Non-pigmented ciliary epithelial cell (primary cell): ENCODE data around the gene PRXL2A.
"Not testable (repeated sequence)": the region's sequence is repeated elsewhere in the genome, so short reads cannot be mapped to it uniquely, and the experiment has no call there.

ENCODE experiments used
- DNase-seq: peaks from one replicate; pipeline ENCODE4 v3.0.0-alpha.2; 2010; ENCODE audit warnings: low read depth

The PRXL2A gene, protein sequence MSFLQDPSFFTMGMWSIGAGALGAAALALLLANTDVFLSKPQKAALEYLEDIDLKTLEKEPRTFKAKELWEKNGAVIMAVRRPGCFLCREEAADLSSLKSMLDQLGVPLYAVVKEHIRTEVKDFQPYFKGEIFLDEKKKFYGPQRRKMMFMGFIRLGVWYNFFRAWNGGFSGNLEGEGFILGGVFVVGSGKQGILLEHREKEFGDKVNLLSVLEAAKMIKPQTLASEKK

GRCh38 chr10:80408242-80409101, at the start of gene PRXL2A:
PRXL2A (plus strand) TSS chr10:80408551; CDS start chr10:80420468, 11,917 bp downstream.
- no peak for DNase-seq

DNA sequence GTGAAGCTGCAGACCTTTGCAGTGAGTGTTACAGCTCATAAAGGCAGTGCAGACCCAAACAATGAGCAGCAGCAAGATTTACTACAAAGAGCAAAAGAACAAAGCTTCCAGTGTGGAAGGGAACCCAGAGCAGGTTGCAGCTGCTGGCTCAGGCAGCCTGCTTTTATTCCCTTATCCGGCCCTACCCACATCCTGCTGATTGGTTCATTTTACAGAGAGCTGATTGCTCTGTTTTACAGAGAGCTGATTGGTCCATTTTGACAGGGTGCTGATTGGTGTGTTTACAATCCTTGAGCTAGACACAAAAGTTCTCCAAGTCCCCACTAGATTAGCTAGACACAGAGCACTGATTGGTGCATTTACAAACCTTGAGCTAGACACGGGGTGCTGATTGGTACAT, 49.4 kb upstream of the PRXL2A start:
- DNase-seq, result not testable (repeated sequence)

- DNase-seq, result no peak
These were observed 48.7 kb upstream of the PRXL2A start for GRCh38 chr10:80359644-80360043.

DNA sequence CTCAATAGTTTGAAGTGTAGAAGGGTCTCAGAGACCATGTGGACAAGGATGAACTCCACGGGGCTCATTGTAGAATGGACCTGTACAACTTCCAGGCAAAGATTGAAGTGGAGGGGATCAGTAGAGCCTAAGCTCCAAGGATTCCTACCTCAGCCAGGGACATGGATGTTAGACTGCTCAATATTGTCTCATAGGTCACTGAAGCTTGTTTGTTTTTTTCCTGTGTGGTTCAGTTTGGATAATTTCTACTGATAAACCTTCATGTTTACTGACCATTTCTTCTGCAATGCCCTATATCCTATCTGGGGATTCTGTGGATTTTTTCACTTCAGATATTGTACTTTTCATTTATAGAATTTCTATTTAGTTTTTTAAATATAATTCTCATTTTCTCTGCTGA, 42.8 kb upstream of the PRXL2A start:
- DNase-seq, result no peak

GRCh38 chr10:80371467-80371866, 36.9 kb upstream of the PRXL2A start:
- DNase-seq, result no peak

GRCh38 chr10:80372675-80373074, 35.7 kb upstream of the PRXL2A start:
- no peak for DNase-seq

DNA sequence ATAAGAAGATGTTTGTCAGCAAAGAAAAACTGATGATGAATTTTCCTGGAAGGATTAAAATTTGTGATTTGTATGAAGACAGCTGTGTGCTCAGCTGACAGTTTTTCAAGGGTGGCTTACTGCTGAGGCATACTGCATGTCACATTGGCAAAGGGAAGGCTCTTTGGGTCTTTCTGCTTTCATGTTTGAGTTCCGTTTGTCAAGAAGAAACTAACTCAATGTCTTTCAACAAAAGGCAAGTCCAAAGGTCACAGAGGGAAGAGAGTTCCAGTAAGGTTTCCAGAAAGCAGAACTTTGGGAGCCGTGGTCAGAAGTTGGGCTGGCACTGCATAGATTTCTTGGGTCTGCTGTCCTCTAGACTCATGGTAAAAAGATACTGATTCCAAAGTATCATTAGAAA, 34.8 kb upstream of the PRXL2A start:
- no peak for DNase-seq

GRCh38 chr10:80379701-80380100, 28.6 kb upstream of the PRXL2A start:
- no peak for DNase-seq

- DNase-seq, result no peak
These were observed 28.2 kb upstream of the PRXL2A start for GRCh38 chr10:80380185-80380584.

DNA sequence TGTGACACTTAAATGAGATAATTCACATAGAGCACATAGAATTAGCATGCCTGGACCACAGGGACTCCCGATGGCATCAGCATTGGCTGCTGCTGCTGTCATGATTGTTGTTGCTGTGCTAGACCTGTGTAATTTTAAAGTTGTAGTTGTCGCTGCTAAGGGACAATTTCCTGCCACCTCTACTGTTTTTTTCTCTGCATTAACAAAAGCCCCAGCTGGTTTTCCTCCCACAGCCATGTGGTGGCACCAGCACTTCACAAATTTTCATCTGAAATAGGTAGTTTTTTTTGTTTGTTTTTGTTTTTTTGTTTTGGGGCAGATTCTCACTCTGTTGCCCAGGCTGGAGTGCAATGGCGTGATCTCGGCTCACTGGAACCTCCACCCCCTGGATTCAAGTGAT, 25.4 kb upstream of the PRXL2A start:
- no peak for DNase-seq

- DNase-seq, result no peak
These were observed 17.6 kb upstream of the PRXL2A start for GRCh38 chr10:80390740-80391139.

DNA sequence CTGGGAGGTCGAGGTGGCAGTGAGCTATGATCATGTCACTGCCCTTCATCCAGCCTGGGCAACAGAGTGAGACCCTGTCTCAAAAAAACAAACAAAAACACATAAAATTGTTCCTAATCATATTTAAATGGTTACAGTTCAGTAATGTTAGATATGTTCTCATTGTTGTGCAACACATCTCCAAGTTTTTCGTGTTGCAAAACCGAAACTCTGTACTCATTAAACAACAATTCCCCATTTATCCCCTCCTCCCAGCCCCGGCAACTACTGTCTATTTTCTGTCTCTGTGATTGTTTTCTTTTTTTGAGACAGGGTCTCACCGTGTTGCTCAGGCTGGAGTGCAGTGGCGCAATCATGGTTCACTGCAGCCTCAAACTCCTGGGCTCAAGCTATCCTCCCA, 16.1 kb upstream of the PRXL2A start:
- DNase-seq, result no peak

DNA sequence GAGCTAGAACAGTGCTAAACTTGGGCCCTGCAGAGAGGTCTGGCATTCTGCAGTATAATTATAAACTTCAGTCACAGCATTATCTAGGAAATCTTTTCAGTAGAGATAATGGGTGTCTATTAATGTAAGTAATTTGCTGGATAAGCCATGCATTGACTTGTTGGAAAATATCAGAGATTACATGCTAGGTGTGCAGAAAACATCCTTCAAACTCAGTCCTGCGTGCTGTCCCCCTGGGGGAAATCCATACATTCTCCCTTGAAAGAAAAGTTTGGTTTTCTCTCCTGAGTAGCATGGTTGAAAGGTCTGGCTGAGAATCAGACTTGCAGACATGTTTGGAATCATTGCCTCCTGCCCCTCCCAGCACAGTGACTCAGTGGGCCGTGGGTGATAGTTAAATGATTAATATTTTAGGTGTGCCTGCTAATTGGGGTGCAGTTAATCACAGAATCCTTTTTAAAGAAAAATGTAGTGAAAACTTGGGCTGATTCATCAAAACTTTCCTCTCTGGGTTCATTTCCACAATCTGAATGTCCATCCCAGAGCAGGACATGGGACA, 13.9 kb upstream of the PRXL2A start:
- DNase-seq, result no peak

- DNase-seq, result no peak
These were observed 11.3 kb upstream of the PRXL2A start for GRCh38 chr10:80397014-80397413.

DNA sequence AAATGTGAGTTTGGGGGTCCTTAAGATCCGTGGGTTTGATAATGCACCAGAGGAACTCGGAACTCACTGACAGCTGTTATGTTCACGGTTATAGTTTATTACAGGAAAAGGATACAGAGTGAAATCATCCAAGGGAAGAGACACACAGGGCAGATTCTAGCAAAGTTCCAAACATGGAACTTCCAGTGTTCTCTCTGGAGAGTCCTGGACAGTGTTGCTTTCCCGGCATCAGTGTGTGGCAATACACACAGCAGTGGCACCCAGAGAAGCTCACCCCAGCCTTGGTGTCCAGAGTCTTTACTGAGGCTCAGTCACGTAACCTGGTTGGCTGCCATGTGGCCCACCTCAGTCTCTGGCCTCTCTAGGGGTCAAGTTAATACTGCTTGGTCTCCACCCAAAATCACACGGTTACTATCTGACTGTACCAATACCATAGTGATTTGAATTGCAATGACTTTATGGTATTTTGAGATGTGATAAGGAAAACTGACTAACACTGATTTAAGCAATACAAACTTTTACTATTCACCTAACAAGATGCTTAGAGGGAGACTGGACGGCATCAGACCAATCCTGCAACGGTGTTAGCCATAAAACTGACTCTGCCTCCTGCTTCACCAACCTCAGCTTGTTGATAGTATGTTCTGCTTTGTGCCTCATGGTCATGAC, 8.1 kb upstream of the PRXL2A start:
- no peak for DNase-seq

GRCh38 chr10:80405035-80405434, 3.3 kb upstream of the PRXL2A start:
- DNase-seq, result no peak

- DNase-seq, result no peak
These were observed 2.7 kb upstream of the PRXL2A start for GRCh38 chr10:80405626-80406025.

DNA sequence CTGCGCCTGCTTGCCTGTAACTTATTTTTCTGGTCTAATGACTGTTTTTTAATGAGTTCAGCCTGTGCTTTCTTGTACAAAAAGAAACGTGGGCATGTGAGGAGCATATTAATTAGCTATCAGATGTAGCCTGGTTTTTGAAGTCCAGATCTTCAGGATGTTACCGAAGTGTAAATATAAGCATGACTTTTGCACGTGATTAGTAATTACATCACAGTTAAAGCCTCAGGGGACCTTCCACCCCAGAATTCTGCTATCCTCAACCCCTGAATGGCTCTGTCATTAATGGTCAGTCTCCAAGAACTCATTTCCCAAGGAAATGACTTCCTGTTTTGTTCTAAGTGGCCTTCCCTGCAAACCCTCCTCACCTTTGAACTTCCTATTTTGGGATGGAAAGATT, 2.1 kb upstream of the PRXL2A start:
- DNase-seq, result no peak

DNA sequence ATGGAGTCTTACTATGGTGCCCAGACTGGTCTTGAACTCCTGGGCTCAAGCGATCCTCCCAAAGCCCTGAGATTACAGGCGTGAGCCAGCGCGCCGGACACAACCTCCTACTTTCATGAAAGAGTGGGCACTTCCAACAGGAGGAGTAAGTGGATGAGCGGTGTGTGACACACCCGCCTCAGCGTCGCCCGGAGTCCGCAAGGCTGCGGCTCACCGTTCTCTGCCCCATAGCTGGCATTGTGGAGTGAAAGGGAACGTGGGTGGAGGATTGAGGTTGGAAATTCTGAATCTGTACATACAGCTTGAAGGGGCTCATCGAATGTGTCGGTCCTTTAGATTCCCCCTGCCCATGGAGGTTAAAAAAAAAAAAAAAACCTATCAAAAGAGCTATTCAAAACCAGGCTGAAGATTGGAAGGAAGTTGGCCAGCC, 524 bp upstream of the PRXL2A start:
- no peak for DNase-seq

DNA sequence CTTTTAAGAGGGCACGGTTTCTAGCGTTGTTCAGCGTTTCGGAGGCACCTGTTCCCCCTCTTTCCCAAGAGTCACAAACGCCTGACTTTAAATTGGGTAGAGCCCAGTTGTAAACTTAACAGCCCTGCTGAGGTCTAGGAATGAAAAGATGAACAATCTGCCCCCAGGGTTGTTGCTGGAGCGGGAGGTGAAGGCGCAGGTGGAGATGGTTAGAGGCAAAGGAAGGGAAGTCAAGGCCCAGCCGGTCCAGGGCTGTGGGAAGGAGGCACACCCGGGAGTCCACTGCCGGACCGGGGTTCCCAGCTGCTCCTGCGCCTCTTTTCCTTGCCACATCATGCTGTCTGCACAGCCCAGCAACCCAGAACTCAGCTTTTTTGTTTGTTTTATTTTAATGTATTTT, 770 bp downstream of the PRXL2A start:
- no peak for DNase-seq

GRCh38 chr10:80410122-80410521, 1.8 kb downstream of the PRXL2A start:
- no peak for DNase-seq

DNA sequence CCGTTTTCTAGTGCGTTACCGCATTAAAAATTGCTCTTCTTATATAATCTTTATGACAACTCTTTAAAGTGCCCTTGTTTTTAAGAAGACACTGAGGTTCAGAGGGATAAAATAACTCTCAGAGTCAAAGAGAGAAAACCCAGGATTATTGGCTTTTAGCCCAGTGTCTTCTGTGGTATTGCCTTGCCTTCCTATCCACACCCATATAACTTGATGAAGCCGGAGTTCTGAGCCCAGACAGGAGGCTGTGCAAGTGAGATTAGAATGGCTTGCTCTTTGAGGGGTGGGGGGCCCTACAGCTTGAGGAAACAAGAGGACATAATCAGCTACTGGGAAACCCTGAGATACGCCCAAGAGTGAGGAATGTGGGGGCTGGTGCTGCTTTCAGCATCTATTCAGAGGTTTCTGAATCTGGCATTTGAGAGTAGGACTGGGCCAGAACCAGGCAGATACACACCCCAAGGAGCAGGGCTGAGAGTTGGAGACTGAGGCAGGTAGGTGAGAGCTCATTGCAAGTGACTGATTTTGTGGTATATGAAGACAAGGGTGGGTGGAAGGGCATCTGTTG, 2.3 kb downstream of the PRXL2A start:
- DNase-seq, result no peak
